Hepatocyte (in vitro differentiated cells): ENCODE data around the gene ETV7.

ENCODE experiments used
- EZH2 ChIP-seq: fragments of 200-600 bp; sonication (generic); IDR thresholded peaks from 2 replicates; pipeline ENCODE4 v1.6.1; 2016; ENCODE audit warnings: antibody characterized with exemption, mild to moderate bottlenecking, borderline replicate concordance
- EZH2phosphoT487 ChIP-seq: fragments of 200-600 bp; sonication (generic); IDR thresholded peaks from one replicate; pipeline ENCODE4 v1.6.1; 2018; ENCODE audit warnings: antibody characterized with exemption, mild to moderate bottlenecking, low read depth, moderate library complexity; ENCODE audit not compliant: unreplicated experiment, severe bottlenecking
- TF ChIP-seq, protein P1 (sequence below): fragments of 200-600 bp; sonication (generic); IDR thresholded peaks from 2 replicates; pipeline ENCODE4 v1.5.1; 2016; ENCODE audit warnings: antibody characterized with exemption, mild to moderate bottlenecking; ENCODE audit not compliant: poor library complexity

DNA sequence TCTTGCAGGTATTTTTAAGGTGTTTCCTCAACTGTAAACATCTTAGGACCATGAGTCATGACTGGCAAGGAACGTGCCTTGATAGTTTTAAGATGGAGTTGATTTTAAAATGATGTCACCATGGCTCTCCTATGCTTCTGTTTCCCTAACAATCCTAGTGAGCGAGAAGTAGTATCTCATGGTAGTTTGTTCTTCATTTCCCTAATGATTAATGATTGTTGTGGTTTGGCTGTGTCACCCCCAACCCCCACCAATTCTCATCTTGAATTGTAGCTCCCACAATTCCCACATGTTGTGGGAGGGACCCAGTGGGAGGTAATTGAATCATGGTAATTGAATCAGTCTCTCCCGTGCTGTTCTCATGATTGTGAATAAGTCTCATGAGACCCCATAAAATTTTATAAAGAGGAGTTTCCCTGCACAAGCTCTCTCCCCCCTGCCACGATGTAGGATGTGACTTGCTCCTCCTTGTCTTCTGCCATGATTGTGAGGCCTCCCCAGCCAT lies 34.0 kb downstream of the ETV7 start:
- TF ChIP-seq, protein P1, sequence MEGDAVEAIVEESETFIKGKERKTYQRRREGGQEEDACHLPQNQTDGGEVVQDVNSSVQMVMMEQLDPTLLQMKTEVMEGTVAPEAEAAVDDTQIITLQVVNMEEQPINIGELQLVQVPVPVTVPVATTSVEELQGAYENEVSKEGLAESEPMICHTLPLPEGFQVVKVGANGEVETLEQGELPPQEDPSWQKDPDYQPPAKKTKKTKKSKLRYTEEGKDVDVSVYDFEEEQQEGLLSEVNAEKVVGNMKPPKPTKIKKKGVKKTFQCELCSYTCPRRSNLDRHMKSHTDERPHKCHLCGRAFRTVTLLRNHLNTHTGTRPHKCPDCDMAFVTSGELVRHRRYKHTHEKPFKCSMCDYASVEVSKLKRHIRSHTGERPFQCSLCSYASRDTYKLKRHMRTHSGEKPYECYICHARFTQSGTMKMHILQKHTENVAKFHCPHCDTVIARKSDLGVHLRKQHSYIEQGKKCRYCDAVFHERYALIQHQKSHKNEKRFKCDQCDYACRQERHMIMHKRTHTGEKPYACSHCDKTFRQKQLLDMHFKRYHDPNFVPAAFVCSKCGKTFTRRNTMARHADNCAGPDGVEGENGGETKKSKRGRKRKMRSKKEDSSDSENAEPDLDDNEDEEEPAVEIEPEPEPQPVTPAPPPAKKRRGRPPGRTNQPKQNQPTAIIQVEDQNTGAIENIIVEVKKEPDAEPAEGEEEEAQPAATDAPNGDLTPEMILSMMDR = no peak
- TF ChIP-seq EZH2 = no peak
- no peak for TF ChIP-seq EZH2phosphoT487
